Gastroesophageal sphincter (tissue), 4 donors: ENCODE results near the gene RSU1. TPM values are rescaled to one million over a fixed set of nuclear protein-coding genes. Genes with fewer than 3 reads are reported as not detected.

Experiments used
- ATAC-seq: fragments of 150-250 bp; one replicate; pipeline ENCODE4 v1.9.1; 2016; ENCODE audit warnings: mild to moderate bottlenecking, moderate library complexity
- H3K27ac ChIP-seq, 4 donors: fragments of 200-600 bp; sonication (generic) in 3 of 4; 1 replicate in 3 of 4; 2 replicates in 1 of 4; pipeline ENCODE4 v1.5.1; 2016 to 2019
- H3K27me3 ChIP-seq: fragments of 200-600 bp; sonication (generic); one replicate; pipeline ENCODE4 v1.5.1; 2019
- H3K36me3 ChIP-seq, 2 donors: fragments of 200-600 bp; sonication (generic); one replicate each; pipeline ENCODE4 v1.5.1; 2019; ENCODE audit warnings: control low read depth in 1 of 2
- H3K4me1 ChIP-seq, 3 donors: fragments of 200-600 bp; sonication (generic); 1 replicate in 2 of 3; 2 replicates in 1 of 3; pipeline ENCODE4 v1.5.1; 2016 to 2019; ENCODE audit warnings: control low read depth in 2 of 3
- H3K4me3 ChIP-seq, 2 donors: fragments of 200-600 bp; sonication (generic); one replicate each; pipeline ENCODE4 v1.5.1; 2019; ENCODE audit warnings: mild to moderate bottlenecking in 1 of 2, moderate library complexity in 1 of 2
- H3K9me3 ChIP-seq, 3 donors: fragments of 200-600 bp; sonication (generic); one replicate each; pipeline ENCODE4 v1.5.1; 2017 to 2019; ENCODE audit warnings: control low read depth in 2 of 3
- EP300 ChIP-seq: sonication (generic); formaldehyde crosslinking; IDR thresholded peaks from one replicate; pipeline ENCODE4 v1.6.1; 2017; ENCODE audit warnings: antibody characterized with exemption, mild to moderate bottlenecking
- POLR2A ChIP-seq, 2 donors: fragments of 450-650 bp; IDR thresholded peaks; one replicate each; pipeline ENCODE4 v1.6.1; 2017; ENCODE audit warnings: antibody characterized with exemption in 2 of 2, mild to moderate bottlenecking in 2 of 2, moderate library complexity in 1 of 2
- POLR2AphosphoS5 ChIP-seq: sonication (generic); formaldehyde crosslinking; IDR thresholded peaks from one replicate; pipeline ENCODE4 v1.6.1; 2017; ENCODE audit warnings: antibody characterized with exemption
- WGBS, 2 donors: methylation state at CpG; one replicate each; pipeline ENCODE4 v1.1.5; 2018; ENCODE audit warnings: low coverage in 1 of 2; 5-methylcytosine and 5-hydroxymethylcytosine counted together
- total RNA-seq, 4 donors: library from RNA; depleted of rRNA; stranded (reverse); fragments of >200 nt; gene quantifications; one replicate each; pipeline ENCODE4 v1.1.0, GENCODE V29; 2016
- TF ChIP-seq, protein P1 (sequence below), 4 experiments: fragments of 200-600 bp in 2 of 4; fragments of 450-650 bp in 2 of 4; sonication (generic) in 1 of 4; IDR thresholded peaks; one replicate each; pipeline ENCODE4 v1.5.1; 2017 to 2019; ENCODE audit warnings: antibody characterized with exemption in 4 of 4, mild to moderate bottlenecking in 2 of 4, moderate library complexity in 2 of 4

RSU1 gene
- total RNA-seq, 4 donors from 2014 or later = 87.0 to 149 (median 117) TPM

- H3K27me3 ChIP-seq = peaks cover 4% of the 10 kb centered on the region
- TF ChIP-seq, protein P1, sequence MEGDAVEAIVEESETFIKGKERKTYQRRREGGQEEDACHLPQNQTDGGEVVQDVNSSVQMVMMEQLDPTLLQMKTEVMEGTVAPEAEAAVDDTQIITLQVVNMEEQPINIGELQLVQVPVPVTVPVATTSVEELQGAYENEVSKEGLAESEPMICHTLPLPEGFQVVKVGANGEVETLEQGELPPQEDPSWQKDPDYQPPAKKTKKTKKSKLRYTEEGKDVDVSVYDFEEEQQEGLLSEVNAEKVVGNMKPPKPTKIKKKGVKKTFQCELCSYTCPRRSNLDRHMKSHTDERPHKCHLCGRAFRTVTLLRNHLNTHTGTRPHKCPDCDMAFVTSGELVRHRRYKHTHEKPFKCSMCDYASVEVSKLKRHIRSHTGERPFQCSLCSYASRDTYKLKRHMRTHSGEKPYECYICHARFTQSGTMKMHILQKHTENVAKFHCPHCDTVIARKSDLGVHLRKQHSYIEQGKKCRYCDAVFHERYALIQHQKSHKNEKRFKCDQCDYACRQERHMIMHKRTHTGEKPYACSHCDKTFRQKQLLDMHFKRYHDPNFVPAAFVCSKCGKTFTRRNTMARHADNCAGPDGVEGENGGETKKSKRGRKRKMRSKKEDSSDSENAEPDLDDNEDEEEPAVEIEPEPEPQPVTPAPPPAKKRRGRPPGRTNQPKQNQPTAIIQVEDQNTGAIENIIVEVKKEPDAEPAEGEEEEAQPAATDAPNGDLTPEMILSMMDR (IDR thresholded peaks at IDR 0.05) = no peak
- TF ChIP-seq POLR2A (IDR thresholded peaks at IDR 0.05) (no peak), POLR2AphosphoS5 (no peak)
- no peak for ATAC-seq
- H3K4me1 ChIP-seq = no peaks in the 10 kb centered on the region
- no peak overlapping the region for H3K27ac ChIP-seq
- H3K9me3 ChIP-seq = no peaks in the 10 kb centered on the region
- no peak overlapping the region for H3K4me3 ChIP-seq
- no peaks in the 10 kb centered on the region for H3K36me3 ChIP-seq
- 43 to 50% methylated on average over 3 to 7 of the region's 7 CpGs for WGBS, 2 donors
Measured at GRCh38 chr10:16566202-16566805, 250.9 kb downstream of the RSU1 start.

- no peaks in the 10 kb centered on the region for H3K4me1 ChIP-seq
- H3K4me3 ChIP-seq = no peak overlapping the region
- H3K27ac ChIP-seq = no peak overlapping the region
- H3K36me3 ChIP-seq = no peaks in the 10 kb centered on the region
- no peak for ATAC-seq
- no peaks in the 10 kb centered on the region for H3K9me3 ChIP-seq
- TF ChIP-seq, protein P1 (IDR thresholded peaks at IDR 0.05) = no peak
- TF ChIP-seq POLR2A (IDR thresholded peaks at IDR 0.05) (no peak), POLR2AphosphoS5 (no peak), EP300 (no peak)
- WGBS, 2 donors = 27 to 47% methylated on average over 3 of the region's 3 CpGs
- H3K27me3 ChIP-seq = peaks cover 4% of the 10 kb centered on the region
Measured at GRCh38 chr10:16565604-16566003, 251.6 kb downstream of the RSU1 start.

DNA sequence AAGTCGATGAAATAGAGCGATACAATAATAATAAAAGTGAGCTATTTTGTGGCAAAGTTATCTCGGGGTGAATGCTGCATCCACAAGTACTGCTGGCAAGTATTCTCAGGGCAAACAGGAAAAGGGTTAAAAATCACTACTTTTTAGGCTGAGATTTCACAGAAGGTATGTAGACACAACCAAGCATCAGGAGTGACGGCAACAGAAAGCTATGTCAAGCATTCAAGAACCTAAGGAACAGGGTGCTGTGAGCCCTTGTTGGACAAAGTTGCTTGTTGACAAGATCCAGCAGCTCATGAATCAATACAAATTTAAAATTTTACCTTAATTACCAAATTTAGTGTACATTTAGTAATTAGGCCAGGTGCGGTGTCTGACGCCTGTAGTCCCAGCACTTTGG lies 254.3 kb downstream of the RSU1 start:
- Histone ChIP-seq H3K27me3 (peaks cover 16% of the 10 kb centered on the region), H3K9me3 (peaks cover 0 to 22% (median 0%) of the 10 kb centered on the region in 3 donors), H3K36me3 (no peaks in the 10 kb centered on the region), H3K4me1 (no peaks in the 10 kb centered on the region), H3K27ac (no peak overlapping the region), H3K4me3 (no peak overlapping the region)
- no peak for TF ChIP-seq POLR2AphosphoS5
- no peak for TF ChIP-seq POLR2A (IDR thresholded peaks at IDR 0.05)
- TF ChIP-seq, protein P1 (IDR thresholded peaks at IDR 0.05) = no peak
- TF ChIP-seq EP300 = no peak
- 83 to 84% methylated on average over 6 of the region's 6 CpGs for WGBS, 2 donors
- no peak for ATAC-seq

- H3K4me1 ChIP-seq = no peaks in the 10 kb centered on the region
- TF ChIP-seq POLR2AphosphoS5 = no peak
- TF ChIP-seq POLR2A (IDR thresholded peaks at IDR 0.05) = no peak
- TF ChIP-seq, protein P1 (IDR thresholded peaks at IDR 0.05) = no peak
- no peak for TF ChIP-seq EP300
- H3K36me3 ChIP-seq = no peaks in the 10 kb centered on the region
- no peak for ATAC-seq
- WGBS, 2 donors = 93% methylated on average over 3 of the region's 5 CpGs; no CpG with 5 or more reads in 1 of the 2 donors
- H3K27me3 ChIP-seq = peaks cover 16% of the 10 kb centered on the region
- no peak overlapping the region for H3K27ac ChIP-seq
- peaks cover 0 to 28% (median 0%) of the 10 kb centered on the region in 3 donors for H3K9me3 ChIP-seq
- no peak overlapping the region for H3K4me3 ChIP-seq
Measured at GRCh38 chr10:16559236-16559773, 257.9 kb downstream of the RSU1 start.

- WGBS, 2 donors = 68 to 70% methylated on average over 3 to 4 of the region's 4 CpGs
- no peak overlapping the region for H3K27ac ChIP-seq
- no peaks in the 10 kb centered on the region for H3K36me3 ChIP-seq
- peaks cover 11% of the 10 kb centered on the region for H3K27me3 ChIP-seq
- no peak for ATAC-seq
- H3K4me3 ChIP-seq = no peak overlapping the region
- TF ChIP-seq POLR2AphosphoS5 = no peak
- TF ChIP-seq, protein P1 (IDR thresholded peaks at IDR 0.05) = no peak
- TF ChIP-seq EP300 = no peak
- no peak for TF ChIP-seq POLR2A (IDR thresholded peaks at IDR 0.05)
- H3K9me3 ChIP-seq = no peaks in the 10 kb centered on the region
- no peaks in the 10 kb centered on the region for H3K4me1 ChIP-seq
Measured at GRCh38 chr10:16547973-16548372, 269.3 kb downstream of the RSU1 start.
